Gastrocnemius medialis (tissue), 4 donors: ENCODE data around the gene INAVA. TPM values are rescaled to one million over a fixed set of nuclear protein-coding genes. Genes with fewer than 3 reads are reported as not detected.
"Not testable (repeated sequence)": the region's sequence is repeated elsewhere in the genome, so short reads cannot be mapped to it uniquely, and the experiment has no call there.

ENCODE experiments used
- ATAC-seq, 2 donors: fragments of 150-250 bp; one replicate each; pipeline ENCODE4 v1.9.1; 2016
- DNase-seq, 2 donors: peaks; one replicate each; pipeline ENCODE4 v3.0.0-alpha.2; 2019
- H3K27ac ChIP-seq, 4 donors: fragments of 200-600 bp; sonication (generic); 1 replicate in 1 of 4; 2 replicates in 3 of 4; pipeline ENCODE4 v1.5.1; 2016 to 2018; ENCODE audit warnings: mild to moderate bottlenecking in 2 of 4, moderate library complexity in 1 of 4
- H3K27me3 ChIP-seq, 3 donors: fragments of 200-600 bp; sonication (generic) in 2 of 3; 1 replicate in 1 of 3; 2 replicates in 2 of 3; pipeline versions ENCODE4 v1.5.1 to v1.6.0; 2016 to 2019; ENCODE audit warnings: mild to moderate bottlenecking in 1 of 3, moderate library complexity in 1 of 3
- H3K36me3 ChIP-seq, 2 donors: fragments of 200-600 bp; sonication (generic) in 1 of 2; one replicate each; pipeline ENCODE4 v1.5.1; 2017 to 2018
- H3K4me1 ChIP-seq, 2 donors: fragments of 200-600 bp; sonication (generic) in 1 of 2; one replicate each; pipeline ENCODE4 v1.5.1; 2016 to 2017; ENCODE audit warnings: mild to moderate bottlenecking in 2 of 2
- H3K4me3 ChIP-seq, 4 donors: fragments of 200-600 bp; sonication (generic) in 3 of 4; 1 replicate in 1 of 4; 2 replicates in 3 of 4; pipeline ENCODE4 v1.5.1; 2016 to 2019; ENCODE audit warnings: mild to moderate bottlenecking in 2 of 4
- H3K9me3 ChIP-seq, 3 donors: fragments of 200-600 bp; sonication (generic) in 2 of 3; 1 replicate in 1 of 3; 2 replicates in 2 of 3; pipeline ENCODE4 v1.5.1; 2016 to 2019
- CTCF ChIP-seq, 5 experiments: fragments of 450-650 bp in 3 of 5; fragments of 200-600 bp in 2 of 5; sonication (generic) in 2 of 5; IDR thresholded peaks in 4 of 5; conservative IDR thresholded peaks in 1 of 5; 1 replicate in 4 of 5; 2 replicates in 1 of 5; pipeline ENCODE4 v1.5.1; 2016 to 2019; ENCODE audit warnings: antibody characterized with exemption in 5 of 5, mild to moderate bottlenecking in 3 of 5, moderate library complexity in 3 of 5
- POLR2A ChIP-seq, 2 donors: fragments of 450-650 bp; IDR thresholded peaks; one replicate each; pipeline ENCODE4 v1.6.1; 2017; ENCODE audit warnings: antibody characterized with exemption in 2 of 2, mild to moderate bottlenecking in 2 of 2, moderate library complexity in 2 of 2
- in situ Hi-C, 4 donors: fragments of 200-750 bp; cut with MboI; loops; one replicate each; pipeline versions ENCODE4 v1.15.0 to v1.8.0; 2017; ENCODE audit warnings: low sequenced_read_pairs in 4 of 4
- intact Hi-C: fragments of 100-400 bp; cut with DNase I; formaldehyde crosslinking; loops from one replicate; pipeline ENCODE4 v1.15.1; 2023; ENCODE audit warnings: low total_unique reads
- total RNA-seq, 4 donors: library from RNA; depleted of rRNA; stranded (reverse); fragments of >200 nt; gene quantifications; one replicate each; pipeline versions ENCODE4 v1.1.0 to v1.2.3, GENCODE V29; 2016

INAVA gene
- total RNA-seq, 4 donors from 2014 or later: 0.58 TPM; not detected in 3

- Histone ChIP-seq H3K36me3 (no peaks in the 10 kb centered on the region), H3K4me3 (no peak overlapping the region), H3K9me3 (no peaks in the 10 kb centered on the region), H3K27ac (no peak overlapping the region), H3K27me3 (no peaks in the 10 kb centered on the region), H3K4me1 (no peaks in the 10 kb centered on the region)
- DNase-seq (no peak), ATAC-seq (no peak)
- TF ChIP-seq CTCF (IDR thresholded peaks at IDR 0.05 in 4 of 5, conservative IDR thresholded peaks at IDR 0.05 in 1 of 5): no peak
- TF ChIP-seq POLR2A (IDR thresholded peaks at IDR 0.05): no peak
- in situ Hi-C loops: no loop called here
- intact Hi-C loops: no loop called here
These were observed 13.6 kb downstream of the INAVA start for GRCh38 chr1:200908191-200908868.

GRCh38 chr1:200909071-200909470, 14.4 kb downstream of the INAVA start:
- no peak for TF ChIP-seq CTCF (IDR thresholded peaks at IDR 0.05 in 4 of 5, conservative IDR thresholded peaks at IDR 0.05 in 1 of 5)
- TF ChIP-seq POLR2A (IDR thresholded peaks at IDR 0.05): no peak
- H3K4me1 ChIP-seq: no peaks in the 10 kb centered on the region
- DNase-seq: no peak
- H3K27ac ChIP-seq: no peak overlapping the region
- no peak for ATAC-seq
- intact Hi-C loops (no loop called here), in situ Hi-C loops (no loop called here)
- H3K4me3 ChIP-seq: no peak overlapping the region
- H3K9me3 ChIP-seq: no peaks in the 10 kb centered on the region
- no peaks in the 10 kb centered on the region for H3K36me3 ChIP-seq
- H3K27me3 ChIP-seq: no peaks in the 10 kb centered on the region

DNA sequence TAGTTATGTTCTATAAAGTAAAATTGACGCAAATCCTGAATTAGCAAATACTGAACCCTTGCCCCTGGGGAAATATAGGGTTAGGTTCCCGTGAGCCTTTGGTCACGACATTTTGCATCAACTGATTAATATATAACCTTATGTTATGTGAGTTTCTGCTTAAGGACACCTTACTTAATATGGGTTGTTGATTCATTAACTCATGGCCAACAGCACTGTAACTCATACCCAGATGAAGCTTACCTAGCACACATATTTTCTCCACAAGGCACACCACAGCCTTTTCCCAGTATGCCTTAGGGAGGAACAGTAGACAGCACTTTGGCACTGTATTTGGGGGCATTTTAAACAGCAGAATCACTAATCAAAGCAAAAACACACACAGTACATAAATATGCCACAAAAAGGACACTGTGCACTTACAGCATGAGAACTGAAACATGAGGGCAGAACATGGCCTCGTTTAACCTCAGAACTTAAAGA, 15.1 kb downstream of the INAVA start:
- Histone ChIP-seq H3K27me3 (no peaks in the 10 kb centered on the region), H3K4me1 (no peaks in the 10 kb centered on the region), H3K27ac (no peak overlapping the region), H3K9me3 (no peaks in the 10 kb centered on the region), H3K36me3 (no peaks in the 10 kb centered on the region), H3K4me3 (no peak overlapping the region)
- no peak for DNase-seq
- in situ Hi-C loops (no loop called here), intact Hi-C loops (no loop called here)
- TF ChIP-seq POLR2A (IDR thresholded peaks at IDR 0.05) (no peak), CTCF (IDR thresholded peaks at IDR 0.05 in 4 of 5, conservative IDR thresholded peaks at IDR 0.05 in 1 of 5) (no peak)
- ATAC-seq: no peak

- intact Hi-C loops (no loop called here), in situ Hi-C loops (no loop called here)
- no peak overlapping the region for H3K27ac ChIP-seq
- H3K36me3 ChIP-seq: no peaks in the 10 kb centered on the region
- no peaks in the 10 kb centered on the region for H3K27me3 ChIP-seq
- H3K4me3 ChIP-seq: no peak overlapping the region
- TF ChIP-seq POLR2A (IDR thresholded peaks at IDR 0.05) (no peak), CTCF (IDR thresholded peaks at IDR 0.05 in 4 of 5, conservative IDR thresholded peaks at IDR 0.05 in 1 of 5) (no peak)
- ATAC-seq (no peak), DNase-seq (no peak)
- H3K9me3 ChIP-seq: no peaks in the 10 kb centered on the region
- no peaks in the 10 kb centered on the region for H3K4me1 ChIP-seq
These were observed 16.7 kb downstream of the INAVA start for GRCh38 chr1:200911361-200911760.

DNA sequence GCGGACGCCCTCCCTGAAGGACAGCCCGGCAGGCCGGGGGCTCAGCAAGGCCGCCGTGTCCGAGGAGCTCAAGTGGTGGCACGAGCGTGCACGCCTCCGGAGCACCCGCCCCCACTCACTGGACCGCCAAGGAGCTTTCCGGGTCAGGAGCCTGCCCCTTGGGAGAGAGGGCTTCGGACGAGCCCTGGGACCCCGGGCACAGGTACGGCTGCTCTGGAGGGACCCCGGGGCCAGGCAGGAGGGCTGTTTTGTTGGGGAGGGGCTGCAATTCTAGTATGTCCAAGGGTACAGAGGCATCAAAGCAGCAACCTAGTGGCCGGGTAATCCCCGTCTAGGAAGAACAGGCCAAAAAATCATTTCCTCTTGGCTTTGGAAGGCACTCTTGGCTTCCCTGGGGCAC, 17.2 kb downstream of the INAVA start:
- ATAC-seq, H3K27me3 ChIP-seq, H3K9me3 ChIP-seq, H3K4me1 ChIP-seq, in situ Hi-C loops, H3K36me3 ChIP-seq, H3K4me3 ChIP-seq, intact Hi-C loops, DNase-seq, H3K27ac ChIP-seq: not testable (repeated sequence)
